BLaER1 treated with 17β-estradiol and CSF1 and Interleukin-3, amounts not matched to agents 10 nM and 100 nM (cell line): ENCODE results near the gene CARD14.

ENCODE experiments used
- H3K27ac ChIP-seq, 11 experiments: shearing (Covaris generic); formaldehyde crosslinking; 2 replicates each; pipeline ENCODE4 v1.8.1; 2022
- H3K27me3 ChIP-seq, 11 experiments: shearing (Covaris generic); formaldehyde crosslinking; 2 replicates each; pipeline ENCODE4 v1.8.1; 2022
- H3K36me3 ChIP-seq, 11 experiments: shearing (Covaris generic); formaldehyde crosslinking; 2 replicates each; pipeline ENCODE4 v1.8.1; 2022
- H3K4me1 ChIP-seq, 10 experiments: shearing (Covaris generic); formaldehyde crosslinking; 2 replicates each; pipeline ENCODE4 v1.8.1; 2022
- H3K4me2 ChIP-seq, 11 experiments: shearing (Covaris generic); formaldehyde crosslinking; 2 replicates each; pipeline ENCODE4 v1.8.1; 2022
- H3K4me3 ChIP-seq, 10 experiments: shearing (Covaris generic); formaldehyde crosslinking; 2 replicates each; pipeline ENCODE4 v1.8.1; 2022
- H3K9ac ChIP-seq, 11 experiments: shearing (Covaris generic); formaldehyde crosslinking; 2 replicates each; pipeline ENCODE4 v1.8.1; 2022
- H3K9me3 ChIP-seq, 11 experiments: shearing (Covaris generic); formaldehyde crosslinking; replicated peaks in 1 of 11; 2 replicates each; pipeline ENCODE4 v1.8.1; 2022
- H4K20me1 ChIP-seq, 11 experiments: shearing (Covaris generic); formaldehyde crosslinking; 2 replicates each; pipeline ENCODE4 v1.8.1; 2022
- Cebpa-rat ChIP-seq, 11 experiments: shearing (Covaris generic); IDR thresholded peaks; 2 replicates each; pipeline ENCODE4 v1.8.1; 2022

Gene CARD14

DNA sequence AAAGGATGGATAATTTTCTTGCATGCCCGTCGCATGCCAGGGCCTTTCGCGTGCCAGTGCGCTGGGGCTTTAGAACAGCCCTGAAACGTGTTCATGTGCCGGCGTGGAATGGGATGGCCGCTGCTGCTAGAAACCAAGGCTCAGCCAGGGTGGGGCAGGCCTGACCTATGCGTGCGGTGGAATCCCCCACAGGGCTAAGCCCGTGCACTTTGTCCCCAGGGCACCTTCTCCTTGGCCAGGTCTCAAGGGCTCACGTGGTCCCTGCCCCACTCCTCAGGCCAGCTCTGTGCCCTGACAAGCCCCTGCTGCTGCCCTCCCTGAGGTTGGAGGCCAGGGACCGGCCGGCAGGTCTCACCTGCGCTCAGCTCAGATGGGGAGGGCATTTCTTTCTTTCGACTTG is 77.7 kb downstream of the CARD14 start:
- TF ChIP-seq Cebpa-rat (IDR thresholded peaks at IDR 0.05): no peak
- Histone ChIP-seq H3K9ac (no peak overlapping the region), H3K36me3 (peaks cover 0 to 83% (median 0%) of the 10 kb centered on the region in 11 experiments; a peak in 6 of 22 replicates)

GRCh38 chr17:80248001-80248893 is 78.4 kb downstream of the CARD14 start:
- no peak overlapping the region for H3K4me3 ChIP-seq
- H3K27me3 ChIP-seq: no peaks in the 10 kb centered on the region
- H3K9ac ChIP-seq: no peak overlapping the region
- H3K4me1 ChIP-seq: peaks cover 8 to 18% (median 13%) of the 10 kb centered on the region in 10 experiments; a peak in 18 of 20 replicates
- no peaks in the 10 kb centered on the region for H3K9me3 ChIP-seq
- H3K27ac ChIP-seq: no peak overlapping the region
- TF ChIP-seq Cebpa-rat (IDR thresholded peaks at IDR 0.05): no peak
- H3K4me2 ChIP-seq: no peak overlapping the region
- H3K36me3 ChIP-seq: peaks cover 0 to 76% (median 0%) of the 10 kb centered on the region in 11 experiments; a peak in 6 of 22 replicates
- no peaks in the 10 kb centered on the region; a peak in 1 of 22 replicates for H4K20me1 ChIP-seq

More for the DNA sequence above, 77.7 kb downstream of the CARD14 start:
- Histone ChIP-seq H4K20me1 (no peaks in the 10 kb centered on the region; a peak in 1 of 22 replicates), H3K9me3 (no peaks in the 10 kb centered on the region), H3K4me2 (no peak overlapping the region), H3K27me3 (no peaks in the 10 kb centered on the region), H3K27ac (no peak overlapping the region), H3K4me3 (no peak overlapping the region), H3K4me1 (peaks cover 1 to 13% (median 10%) of the 10 kb centered on the region in 10 experiments; a peak in 17 of 20 replicates)

DNA sequence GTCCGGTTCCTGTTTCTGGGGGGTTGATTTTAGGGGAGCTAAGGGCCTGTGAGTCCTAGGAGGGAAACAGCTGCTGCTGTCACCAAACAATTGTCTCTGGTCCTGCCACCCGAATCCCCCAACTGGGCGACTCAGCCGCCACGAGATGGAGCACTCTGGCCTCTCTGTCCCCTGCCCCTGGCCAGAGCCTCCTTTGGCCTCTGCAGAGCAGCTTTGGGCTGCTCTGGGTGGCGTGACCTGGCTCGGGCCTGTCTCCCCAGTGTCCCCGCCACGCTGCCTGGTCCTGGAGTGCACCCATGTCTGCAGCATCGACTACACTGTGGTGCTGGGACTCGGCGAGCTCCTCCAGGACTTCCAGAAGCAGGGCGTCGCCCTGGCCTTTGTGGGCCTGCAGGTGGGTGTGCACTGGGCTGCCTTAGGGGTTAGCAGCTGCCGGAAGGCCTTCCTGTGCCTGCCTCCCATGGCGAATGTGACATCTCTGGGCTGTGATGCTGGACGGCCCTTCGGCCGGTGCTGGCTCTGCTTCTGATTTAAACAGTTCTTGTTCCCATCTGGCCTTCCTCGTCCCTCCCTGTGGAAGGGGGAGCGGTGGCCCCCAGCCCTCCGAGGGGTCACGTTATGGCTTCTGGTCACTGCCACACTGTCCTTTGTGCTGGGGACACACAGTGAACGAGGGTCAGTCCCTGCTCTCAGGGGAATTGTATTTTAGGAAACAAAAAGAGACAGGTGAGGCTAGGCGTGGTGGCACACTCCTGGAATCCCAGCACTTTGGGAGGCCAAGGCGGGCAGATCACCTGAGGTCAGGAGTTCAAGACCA is 79.3 kb downstream of the CARD14 start:
- Histone ChIP-seq H3K4me3 (no peak overlapping the region), H3K9ac (no peak overlapping the region), H3K4me2 (no peak overlapping the region), H3K36me3 (peaks cover 0 to 67% (median 0%) of the 10 kb centered on the region in 11 experiments; a peak in 6 of 22 replicates), H3K27ac (no peak overlapping the region), H3K4me1 (peaks cover 17 to 26% (median 21%) of the 10 kb centered on the region in 10 experiments), H3K9me3 (no peaks in the 10 kb centered on the region), H3K27me3 (no peaks in the 10 kb centered on the region), H4K20me1 (no peaks in the 10 kb centered on the region; a peak in 1 of 22 replicates)
- TF ChIP-seq Cebpa-rat (IDR thresholded peaks at IDR 0.05): no peak

GRCh38 chr17:80251966-80252365 is 82.1 kb downstream of the CARD14 start:
- no peaks in the 10 kb centered on the region for H3K27me3 ChIP-seq
- no peak overlapping the region for H3K4me3 ChIP-seq
- H4K20me1 ChIP-seq: no peaks in the 10 kb centered on the region; a peak in 1 of 22 replicates
- H3K9me3 ChIP-seq: no peaks in the 10 kb centered on the region
- peaks cover 0 to 42% (median 0%) of the 10 kb centered on the region in 11 experiments; a peak in 4 of 22 replicates for H3K36me3 ChIP-seq
- peaks cover 21 to 46% (median 33%) of the 10 kb centered on the region in 10 experiments for H3K4me1 ChIP-seq
- H3K27ac ChIP-seq: no peak overlapping the region
- 0 out of 22 replicates have a peak overlapping the region, but pooled peaks of 1 of the 11 experiments have one; percentile 88 for H3K4me2 ChIP-seq
- no peak overlapping the region; a peak in 1 of 22 replicates for H3K9ac ChIP-seq
- no peak for TF ChIP-seq Cebpa-rat (IDR thresholded peaks at IDR 0.05)

- no peak overlapping the region for H3K4me3 ChIP-seq
- H3K27me3 ChIP-seq: no peaks in the 10 kb centered on the region
- peaks cover 0 to 35% (median 0%) of the 10 kb centered on the region in 11 experiments; a peak in 4 of 22 replicates for H3K36me3 ChIP-seq
- H3K4me2 ChIP-seq: peak overlapping the region in 4 of 11 experiments; percentile 19 to 88 (median 80); a peak in 5 of 22 replicates
- no peaks in the 10 kb centered on the region for H4K20me1 ChIP-seq
- no peak for TF ChIP-seq Cebpa-rat (IDR thresholded peaks at IDR 0.05)
- H3K9ac ChIP-seq: no peak overlapping the region; a peak in 2 of 22 replicates
- peaks cover 28 to 51% (median 39%) of the 10 kb centered on the region in 10 experiments for H3K4me1 ChIP-seq
- H3K9me3 ChIP-seq: no peaks in the 10 kb centered on the region
- no peak overlapping the region for H3K27ac ChIP-seq
Measured at GRCh38 chr17:80252871-80253270, 83.0 kb downstream of the CARD14 start.

- H3K9me3 ChIP-seq: no peaks in the 10 kb centered on the region
- no peak overlapping the region for H3K4me3 ChIP-seq
- H3K9ac ChIP-seq: peak overlapping the region in 9 of 11 experiments; percentile 33 to 74 (median 65); a peak in 14 of 22 replicates
- no peaks in the 10 kb centered on the region for H4K20me1 ChIP-seq
- peak overlapping the region; percentile 52 to 88 (median 78) for H3K4me2 ChIP-seq
- TF ChIP-seq Cebpa-rat (IDR thresholded peaks at IDR 0.05): no peak
- H3K27ac ChIP-seq: peak overlapping the region; percentile 48 to 86 (median 78); a peak in 21 of 22 replicates
- H3K4me1 ChIP-seq: peaks cover 37 to 61% (median 48%) of the 10 kb centered on the region in 10 experiments
- no peaks in the 10 kb centered on the region for H3K27me3 ChIP-seq
- H3K36me3 ChIP-seq: peaks cover 0 to 26% (median 0%) of the 10 kb centered on the region in 11 experiments; a peak in 4 of 22 replicates
Measured at GRCh38 chr17:80253631-80254395, 84.0 kb downstream of the CARD14 start.

GRCh38 chr17:80254396-80255251 is 84.8 kb downstream of the CARD14 start:
- no peak for TF ChIP-seq Cebpa-rat (IDR thresholded peaks at IDR 0.05)
- Histone ChIP-seq H3K4me3 (peak overlapping the region in 3 of 10 experiments; percentile 2 to 20 (median 4); a peak in 2 of 20 replicates), H3K27ac (peak overlapping the region; percentile 48 to 86 (median 78); a peak in 21 of 22 replicates), H3K4me1 (peaks cover 45 to 69% (median 56%) of the 10 kb centered on the region in 10 experiments), H3K9ac (peak overlapping the region; percentile 24 to 76 (median 65); a peak in 20 of 22 replicates), H4K20me1 (no peaks in the 10 kb centered on the region), H3K27me3 (no peaks in the 10 kb centered on the region), H3K9me3 (no peaks in the 10 kb centered on the region), H3K36me3 (peaks cover 0 to 18% (median 0%) of the 10 kb centered on the region in 11 experiments; a peak in 3 of 22 replicates), H3K4me2 (peak overlapping the region; percentile 52 to 88 (median 78))
